ENCODE measurements around the gene WBP4.
"Not testable (repeated sequence)": the region's sequence is repeated elsewhere in the genome, so short reads cannot be mapped to it uniquely, and the experiment has no call there.

Gene WBP4

GRCh38 chr13:41061075-41061913 is at the start of gene WBP4:
WBP4 (plus strand) TSS chr13:41061509; CDS start chr13:41061674, 165 bp downstream.
- DNase-seq (ENCODE audit: low read depth in 3 of 3): peak; percentile 70 to 82 (median 82)

- DNase-seq (ENCODE audit: low read depth in 3 of 3): no peak
These were observed 48.8 kb upstream of the WBP4 start for GRCh38 chr13:41012536-41012935.

- no peak for DNase-seq (ENCODE audit: low read depth in 3 of 3)
These were observed 47.5 kb upstream of the WBP4 start for GRCh38 chr13:41013835-41014234.

- DNase-seq (ENCODE audit: low read depth in 3 of 3): no peak
These were observed 45.4 kb upstream of the WBP4 start for GRCh38 chr13:41015920-41016319.

GRCh38 chr13:41017159-41017558 is 44.1 kb upstream of the WBP4 start:
- no peak for DNase-seq (ENCODE audit: low read depth in 3 of 3)

- DNase-seq (ENCODE audit: low read depth in 3 of 3): no peak
These were observed 43.3 kb upstream of the WBP4 start for GRCh38 chr13:41017817-41018601.

GRCh38 chr13:41018602-41018948 is 42.7 kb upstream of the WBP4 start:
- DNase-seq (ENCODE audit: low read depth in 3 of 3): no peak

- peak in 2 of 3 experiments; percentile 6 to 38 for DNase-seq (ENCODE audit: low read depth in 3 of 3)
These were observed 42.3 kb upstream of the WBP4 start, which contains the start of gene ELF1 for GRCh38 chr13:41019011-41019487. ELF1 (minus strand) TSS chr13:41019316; CDS start chr13:40982054, 37,262 bp downstream.

GRCh38 chr13:41019578-41020347 is 41.5 kb upstream of the WBP4 start:
- DNase-seq (ENCODE audit: low read depth in 3 of 3): no peak

GRCh38 chr13:41025518-41025917 is 35.8 kb upstream of the WBP4 start:
- no peak for DNase-seq (ENCODE audit: low read depth in 3 of 3)

GRCh38 chr13:41026788-41027187 is 34.5 kb upstream of the WBP4 start:
- no peak for DNase-seq (ENCODE audit: low read depth in 3 of 3)

- DNase-seq (ENCODE audit: low read depth in 3 of 3): no peak
These were observed 33.3 kb upstream of the WBP4 start for GRCh38 chr13:41028051-41028450.

GRCh38 chr13:41029629-41030028 is 31.7 kb upstream of the WBP4 start:
- DNase-seq (ENCODE audit: low read depth in 3 of 3): no peak

- DNase-seq (ENCODE audit: low read depth in 3 of 3): no peak
These were observed 28.5 kb upstream of the WBP4 start for GRCh38 chr13:41032691-41033376.

- DNase-seq (ENCODE audit: low read depth in 3 of 3): no peak
These were observed 26.9 kb upstream of the WBP4 start for GRCh38 chr13:41034382-41034781.

- no peak for DNase-seq (ENCODE audit: low read depth in 3 of 3)
These were observed 26.4 kb upstream of the WBP4 start for GRCh38 chr13:41034881-41035280.

GRCh38 chr13:41036557-41036956 is 24.8 kb upstream of the WBP4 start:
- not testable (repeated sequence) for DNase-seq (ENCODE audit: low read depth in 3 of 3)

- DNase-seq (ENCODE audit: low read depth in 3 of 3): no peak
These were observed 21.6 kb upstream of the WBP4 start for GRCh38 chr13:41039746-41040145.

- DNase-seq (ENCODE audit: low read depth in 3 of 3): no peak
These were observed 20.6 kb upstream of the WBP4 start for GRCh38 chr13:41040584-41041334.

- not testable (repeated sequence) for DNase-seq (ENCODE audit: low read depth in 3 of 3)
These were observed 18.9 kb upstream of the WBP4 start for GRCh38 chr13:41042419-41042818.

- DNase-seq (ENCODE audit: low read depth in 3 of 3): no peak
These were observed 12.7 kb upstream of the WBP4 start for GRCh38 chr13:41048640-41049039.
